Endothelial cell of umbilical vein (primary cell): ENCODE measurements around the gene KSR1. TPM values are rescaled to one million over a fixed set of nuclear protein-coding genes. Genes with fewer than 3 reads are reported as not detected.

Experiments
- BruUV-seq: library from RNA; stranded (reverse); fragments of 400-500 nt; replicated peaks from 2 replicates; lab custom pipeline; 2021; lab: Mats Ljungman, UMichigan
- CTCF ChIA-PET: fragments of 300-600, 350-600 bp; sonication (Branson Sonifier 250); formaldehyde crosslinking; loops from one replicate; lab custom pipeline; 2021; ENCODE audit warnings: antibody characterized with exemption, inconsistent platforms; lab: Charles Lee
- POLR2A ChIA-PET: fragments of 300-600, 350-600 bp; sonication (Branson Sonifier 250); formaldehyde crosslinking; loops from one replicate; lab custom pipeline; 2021; ENCODE audit warnings: antibody characterized with exemption, inconsistent platforms; lab: Charles Lee
- DNase-seq: peaks from one replicate; pipeline ENCODE4 v3.0.0-alpha.2; 2011; ENCODE audit warnings: low read depth, low spot score
- FAIRE-seq: peaks from 2 replicates; lab custom pipeline; 2011; peaks lifted over from hg19 to GRCh38; lab: Jason Lieb, UNC
- H2AFZ ChIP-seq: 2 replicates; pipeline ENCODE4 v1.6.0; 2012; ENCODE audit warnings: low read depth, low read length, control low read depth, inconsistent platforms
- H3K27ac ChIP-seq: 2 replicates; pipeline ENCODE4 v1.5.1; 2011; ENCODE audit warnings: low read depth, mild to moderate bottlenecking, control low read depth, low read length, moderate library complexity; ENCODE audit not compliant: insufficient read depth
- H3K27me3 ChIP-seq, 2 experiments: 2 replicates each; pipeline versions ENCODE4 v1.6.0 to v1.6.1; 2011; ENCODE audit warnings: low read length in 2 of 2, mixed read lengths in 1 of 2; ENCODE audit not compliant: control insufficient read depth in 2 of 2, insufficient read depth in 2 of 2
- H3K36me3 ChIP-seq, 2 experiments: 2 replicates in 1 of 2; 3 replicates in 1 of 2; pipeline ENCODE4 v1.5.1; 2011; ENCODE audit warnings: low read length in 2 of 2, mild to moderate bottlenecking in 1 of 2, moderate library complexity in 1 of 2; ENCODE audit not compliant: control insufficient read depth in 2 of 2, insufficient read depth in 2 of 2; ENCODE audit errors: extremely low read depth in 1 of 2
- H3K4me1 ChIP-seq: 3 replicates; pipeline ENCODE4 v1.5.1; 2011; ENCODE audit warnings: mild to moderate bottlenecking, low read length; ENCODE audit not compliant: control insufficient read depth, insufficient read depth; ENCODE audit errors: extremely low read depth
- H3K4me2 ChIP-seq: 2 replicates; pipeline ENCODE4 v1.6.1; 2011; ENCODE audit warnings: low read length, control low read depth, mixed read lengths; ENCODE audit not compliant: insufficient read depth
- H3K4me3 ChIP-seq, 3 experiments: fragments of 200-600 bp in 1 of 3; sonication (generic), shearing (Covaris generic) in 1 of 3; replicated peaks in 1 of 3; 2 replicates each; pipeline ENCODE4 v1.5.1; 2011 to 2016; ENCODE audit warnings: control low read depth in 3 of 3, low read length in 3 of 3, mild to moderate bottlenecking in 2 of 3, inconsistent platforms in 1 of 3, low read depth in 1 of 3, moderate library complexity in 1 of 3; ENCODE audit not compliant: insufficient read depth in 1 of 3
- H3K79me2 ChIP-seq: 2 replicates; pipeline ENCODE4 v1.6.0; 2012; ENCODE audit warnings: low read length, inconsistent platforms; ENCODE audit not compliant: control insufficient read depth, insufficient read depth
- H3K9ac ChIP-seq: replicated peaks from 2 replicates; pipeline ENCODE3; 2011; ENCODE audit warnings: low read length, control low read depth; ENCODE audit not compliant: insufficient read depth; ENCODE audit errors: extremely low read depth
- H3K9me1 ChIP-seq: replicated peaks from 3 replicates; pipeline ENCODE4 v1.6.0; 2011; ENCODE audit warnings: mild to moderate bottlenecking, low read length; ENCODE audit not compliant: control insufficient read depth, insufficient read depth; ENCODE audit errors: extremely low read depth
- H3K9me3 ChIP-seq: replicated peaks from 2 replicates; pipeline ENCODE4 v1.5.1; 2012; ENCODE audit warnings: low read length, inconsistent platforms; ENCODE audit not compliant: control insufficient read depth, insufficient read depth
- H4K20me1 ChIP-seq: replicated peaks from 2 replicates; pipeline ENCODE3; 2011; ENCODE audit warnings: mild to moderate bottlenecking, low read length; ENCODE audit not compliant: control insufficient read depth, insufficient read depth; ENCODE audit errors: extremely low read depth
- GATA2 ChIP-seq: IDR thresholded peaks from 2 replicates; pipeline ENCODE4 v1.7.0; 2011; ENCODE audit warnings: low read depth, mild to moderate bottlenecking, moderate library complexity, mixed read lengths, low read length; ENCODE audit not compliant: insufficient read length, insufficient read depth
- POLR2A ChIP-seq: IDR thresholded peaks from 2 replicates; pipeline ENCODE4 v1.6.1; 2012; ENCODE audit warnings: low read depth, mild to moderate bottlenecking, control low read depth, low read length
- dilution Hi-C: fragments of 300-500 bp; cut with MboI; formaldehyde crosslinking; loops from one replicate; pipeline ENCODE4 v1.15.0; 2019; ENCODE audit warnings: low sequenced_read_pairs; ENCODE audit not compliant: extremely low pct_ligation_motif_present
- intact Hi-C: fragments of 100-400 bp; cut with micrococcal nuclease; formaldehyde crosslinking; loops from one replicate; pipeline ENCODE4 v1.10.0; 2022
- polyA plus RNA-seq, 4 experiments: library from polyadenylated mRNA; depleted of rRNA in 3 of 4; stranded (reverse) in 3 of 4; unstranded in 1 of 4; fragments of >200 nt; gene quantifications; 2 replicates each; pipeline versions ENCODE4 v1.2.1 to v1.2.3, GENCODE V29; 2011 to 2012; ENCODE audit warnings: missing spikeins in 1 of 4
- total RNA-seq: library from RNA; stranded (reverse); gene quantifications from 2 replicates; pipeline ENCODE4 v1.2.3, GENCODE V29; 2021
- TF ChIP-seq, protein P1 (sequence below), 2 donors: IDR thresholded peaks; 1 replicate in 1 of 2; 2 replicates in 1 of 2; pipeline ENCODE4 v1.5.1; 2011; ENCODE audit warnings: low read length in 2 of 2, mild to moderate bottlenecking in 2 of 2, moderate library complexity in 2 of 2, control low read depth in 1 of 2, inconsistent platforms in 1 of 2, low read depth in 1 of 2; ENCODE audit not compliant: insufficient read depth in 1 of 2; ENCODE audit errors: extremely low read depth in 1 of 2
- TF ChIP-seq, protein P2 (sequence below): IDR thresholded peaks from 2 replicates; pipeline ENCODE4 v1.6.1; 2011; ENCODE audit not compliant: insufficient read depth, insufficient read length

Gene KSR1
- total and polyA plus RNA-seq, 2 donors (not counting 3 experiments of a cell fraction or from before 2014, with no cell fraction given) = 35.4 to 80.2 TPM

DNA sequence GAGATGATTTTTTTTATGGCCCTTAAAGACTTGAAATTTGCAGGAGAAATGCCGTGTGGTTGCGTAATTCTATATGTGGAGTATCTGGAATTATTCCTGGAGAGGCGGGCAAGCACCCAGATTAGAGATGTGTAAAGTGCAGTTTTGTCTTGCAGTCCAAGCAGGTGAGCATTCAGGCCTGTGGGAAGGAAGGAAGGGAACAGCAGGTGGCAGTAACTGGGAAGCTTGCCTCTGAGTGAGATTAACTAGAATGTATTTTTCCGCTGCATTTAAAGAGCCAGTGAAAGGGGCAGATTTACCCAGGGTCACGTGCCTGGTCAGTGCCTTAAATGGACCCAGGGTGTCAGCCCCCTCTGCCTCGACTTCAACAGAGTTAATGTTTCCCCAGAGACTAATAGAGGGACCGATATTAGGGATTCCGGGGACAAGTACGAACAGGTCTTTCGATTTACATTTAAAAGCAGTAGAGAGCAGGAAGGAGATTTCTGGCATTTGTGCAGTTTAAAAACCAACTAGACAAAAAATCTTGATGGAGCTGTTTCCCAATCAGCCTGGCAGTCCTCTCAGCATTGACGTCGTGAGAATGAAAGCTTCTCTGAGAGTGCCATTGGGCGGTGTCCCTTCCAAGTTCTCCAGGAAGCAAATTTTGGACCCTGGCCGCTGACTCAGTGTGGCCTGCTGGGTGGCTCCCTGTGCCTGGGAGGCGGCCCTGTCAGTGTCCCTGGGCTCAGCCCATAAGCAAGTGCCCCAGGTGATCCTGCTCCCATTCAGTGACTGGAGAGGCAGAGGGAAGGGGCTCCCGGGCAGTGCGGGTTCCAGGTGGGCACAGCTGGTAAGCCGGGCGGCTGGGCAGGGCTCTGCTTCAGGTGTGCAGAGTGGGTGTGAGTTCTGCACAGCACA lies 38.2 kb downstream of the KSR1 start:
- Histone ChIP-seq H3K4me3 (no peak overlapping the region), H3K27ac (no peak overlapping the region), H3K79me2 (peaks cover 10% of the 10 kb centered on the region), H4K20me1 (no peaks in the 10 kb centered on the region), H2AFZ (no peak overlapping the region), H3K4me2 (no peak overlapping the region), H3K9ac (no peak overlapping the region), H3K9me3 (no peaks in the 10 kb centered on the region), H3K4me1 (peaks cover 6% of the 10 kb centered on the region), H3K9me1 (no peaks in the 10 kb centered on the region), H3K27me3 (no peaks in the 10 kb centered on the region), H3K36me3 (no peaks in the 10 kb centered on the region)
- intact Hi-C loops = no loop called here
- POLR2A ChIA-PET = no interaction called here
- dilution Hi-C loops = no loop called here
- no peak for FAIRE-seq
- no TSS peak for BruUV-seq
- CTCF ChIA-PET = interaction anchor here (0.6 to 2.3 kb wide), 10 partner anchors 10 to 151 kb away, joined by 3 to 11 read pairs (median 4); no protein-coding TSS in a partner anchor
- peak; percentile 30 for DNase-seq
- TF ChIP-seq, protein P1, sequence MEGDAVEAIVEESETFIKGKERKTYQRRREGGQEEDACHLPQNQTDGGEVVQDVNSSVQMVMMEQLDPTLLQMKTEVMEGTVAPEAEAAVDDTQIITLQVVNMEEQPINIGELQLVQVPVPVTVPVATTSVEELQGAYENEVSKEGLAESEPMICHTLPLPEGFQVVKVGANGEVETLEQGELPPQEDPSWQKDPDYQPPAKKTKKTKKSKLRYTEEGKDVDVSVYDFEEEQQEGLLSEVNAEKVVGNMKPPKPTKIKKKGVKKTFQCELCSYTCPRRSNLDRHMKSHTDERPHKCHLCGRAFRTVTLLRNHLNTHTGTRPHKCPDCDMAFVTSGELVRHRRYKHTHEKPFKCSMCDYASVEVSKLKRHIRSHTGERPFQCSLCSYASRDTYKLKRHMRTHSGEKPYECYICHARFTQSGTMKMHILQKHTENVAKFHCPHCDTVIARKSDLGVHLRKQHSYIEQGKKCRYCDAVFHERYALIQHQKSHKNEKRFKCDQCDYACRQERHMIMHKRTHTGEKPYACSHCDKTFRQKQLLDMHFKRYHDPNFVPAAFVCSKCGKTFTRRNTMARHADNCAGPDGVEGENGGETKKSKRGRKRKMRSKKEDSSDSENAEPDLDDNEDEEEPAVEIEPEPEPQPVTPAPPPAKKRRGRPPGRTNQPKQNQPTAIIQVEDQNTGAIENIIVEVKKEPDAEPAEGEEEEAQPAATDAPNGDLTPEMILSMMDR (IDR thresholded peaks at IDR 0.05; ENCODE audit: extremely low read depth in 1 of 2, insufficient read depth in 1 of 2, low read depth in 1 of 2, low read length in 2 of 2) = no peak
- TF ChIP-seq, protein P2, sequence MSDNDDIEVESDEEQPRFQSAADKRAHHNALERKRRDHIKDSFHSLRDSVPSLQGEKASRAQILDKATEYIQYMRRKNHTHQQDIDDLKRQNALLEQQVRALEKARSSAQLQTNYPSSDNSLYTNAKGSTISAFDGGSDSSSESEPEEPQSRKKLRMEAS = no peak
- TF ChIP-seq GATA2 = no peak
- no peak for TF ChIP-seq POLR2A
